ENCODE measurements around the gene XPR1.

XPR1 gene

GRCh38 chr1:180631766-180632325, at the start of gene XPR1:
Gene XPR1 (plus strand): TSS chr1:180632022. CDS start chr1:180632202, 180 bp downstream.
- DNase-seq: peak; percentile 98

GRCh38 chr1:180584869-180585268, 47.0 kb upstream of the XPR1 start:
- no peak for DNase-seq

DNA sequence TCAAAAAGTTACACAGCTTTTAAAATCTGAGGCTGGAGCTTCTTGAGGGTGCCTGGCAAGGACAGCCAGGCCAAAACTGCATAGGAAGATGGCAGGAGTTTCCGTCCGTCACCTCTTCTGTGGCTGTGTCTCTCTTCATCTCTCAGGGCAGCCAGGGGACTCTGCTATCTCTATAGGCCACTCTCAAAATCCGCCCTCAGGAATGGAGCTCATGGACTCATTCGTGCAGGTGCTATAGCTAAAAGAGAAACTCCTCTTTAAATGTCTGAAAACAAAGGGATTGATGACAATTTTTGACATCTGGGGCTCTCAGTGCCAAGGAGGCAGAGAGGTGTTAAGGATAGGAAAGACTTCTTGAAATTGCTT, 45.8 kb upstream of the XPR1 start:
- peak; percentile 24 for DNase-seq

GRCh38 chr1:180586671-180587155, 45.1 kb upstream of the XPR1 start:
- DNase-seq: no peak

GRCh38 chr1:180588121-180588520, 43.7 kb upstream of the XPR1 start:
- no peak for DNase-seq

- no peak for DNase-seq
These were observed 40.9 kb upstream of the XPR1 start for GRCh38 chr1:180590889-180591288.

GRCh38 chr1:180593382-180593781, 38.4 kb upstream of the XPR1 start:
- no peak for DNase-seq

DNA sequence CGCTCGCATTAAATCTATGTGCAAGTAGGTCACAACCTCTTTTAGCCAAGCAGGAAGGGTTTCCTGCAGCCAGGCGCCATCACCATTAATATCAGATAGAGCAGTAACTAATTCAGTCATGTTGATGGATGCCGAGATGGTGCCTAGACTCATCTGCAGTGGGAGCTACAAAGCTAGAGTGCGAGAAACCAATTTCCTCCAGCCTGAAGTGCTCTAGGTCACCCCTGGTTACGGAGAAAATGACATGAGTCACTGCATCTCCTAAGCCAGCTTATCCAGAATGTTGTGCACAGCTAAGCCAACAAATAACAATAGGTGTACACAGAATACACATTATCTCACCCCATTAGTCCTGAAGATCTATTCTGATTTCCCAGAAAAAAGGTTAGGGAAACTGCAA, 37.1 kb upstream of the XPR1 start:
- no peak for DNase-seq

DNA sequence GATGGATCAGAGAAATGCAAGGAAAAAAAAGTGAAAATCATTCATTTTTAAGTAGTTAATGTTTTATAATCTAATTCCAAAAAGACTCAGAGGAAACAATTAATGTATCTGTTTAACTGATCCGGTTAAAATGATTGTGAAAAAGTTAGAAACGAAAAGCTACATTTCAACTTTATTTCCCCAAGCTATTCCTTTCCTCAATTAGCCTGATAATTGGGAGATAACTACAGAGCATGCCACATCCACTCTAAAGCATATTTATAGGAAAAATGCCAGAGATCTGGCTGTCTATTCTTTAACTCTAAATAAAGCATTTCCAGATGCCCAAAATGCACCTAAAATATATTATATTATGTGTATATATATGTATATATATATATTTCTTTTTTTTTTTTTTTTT, 35.9 kb upstream of the XPR1 start:
- no peak for DNase-seq

DNA sequence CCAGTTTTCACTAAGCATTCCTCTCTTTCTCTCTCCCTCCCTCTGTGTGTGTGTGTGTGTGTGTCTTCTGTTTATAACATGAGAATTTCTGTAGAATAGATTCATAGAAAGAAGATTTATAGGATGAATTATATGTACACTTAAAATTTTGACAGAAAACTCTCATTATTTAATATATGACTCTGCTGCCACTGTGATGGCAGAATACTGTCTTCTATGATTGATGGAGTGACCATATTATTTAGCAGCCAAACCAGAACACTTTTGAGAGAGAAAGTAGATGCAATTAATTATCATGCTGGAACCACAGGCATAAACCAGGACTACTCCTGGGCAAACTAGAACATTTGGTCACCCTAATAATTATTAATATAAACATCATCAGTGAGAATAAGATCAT, 34.3 kb upstream of the XPR1 start:
- no peak for DNase-seq

DNA sequence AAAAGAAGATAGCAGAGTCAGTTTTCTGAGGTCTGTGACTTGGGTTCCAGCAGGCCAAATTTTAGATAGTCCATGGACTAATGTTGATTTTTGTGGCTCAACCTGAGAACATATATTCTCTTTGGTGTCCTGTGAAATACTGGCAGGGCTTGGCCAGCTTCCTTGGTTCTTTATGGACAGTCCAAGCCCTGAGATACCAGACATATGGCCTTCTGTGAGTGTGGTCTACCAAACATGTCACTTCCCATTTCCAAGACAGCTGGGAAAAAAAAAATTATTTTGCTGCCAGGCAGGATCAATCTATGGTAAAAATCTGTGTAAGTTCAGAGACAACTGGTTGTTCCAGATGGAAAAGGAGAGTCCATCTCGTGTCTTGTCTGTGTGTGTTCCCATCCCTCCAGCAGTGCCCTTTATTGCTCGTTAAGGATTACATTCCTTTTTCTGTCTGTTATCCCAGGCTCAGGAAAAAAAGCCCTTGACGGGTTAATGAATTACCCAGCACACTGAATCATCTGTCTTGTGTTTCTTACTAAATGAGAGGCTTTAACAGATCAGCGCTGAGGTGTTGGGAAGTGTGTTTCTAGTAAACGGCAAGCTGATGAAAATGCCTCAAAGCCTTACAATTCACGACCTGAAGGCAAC, 33.4 kb upstream of the XPR1 start:
- no peak for DNase-seq

DNA sequence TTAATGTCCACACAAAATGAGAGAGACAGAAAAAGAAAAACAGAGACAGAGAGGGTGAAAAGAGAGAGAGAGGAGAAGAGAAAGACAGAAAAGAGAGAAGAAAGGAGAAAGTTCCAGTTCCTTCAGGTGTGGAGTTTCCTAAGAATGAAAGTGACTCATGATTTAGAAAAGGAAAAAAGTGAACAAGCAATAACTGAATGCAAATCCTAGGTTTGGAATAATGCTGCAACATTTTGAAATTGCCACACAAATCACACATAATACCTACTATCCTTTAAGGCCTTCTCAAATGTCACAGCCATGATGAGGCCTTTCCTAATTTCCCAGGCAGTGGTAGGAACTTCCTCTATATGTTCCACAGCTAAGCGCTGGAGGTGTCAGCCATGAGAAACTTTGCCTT, 31.5 kb upstream of the XPR1 start:
- DNase-seq: no peak

DNA sequence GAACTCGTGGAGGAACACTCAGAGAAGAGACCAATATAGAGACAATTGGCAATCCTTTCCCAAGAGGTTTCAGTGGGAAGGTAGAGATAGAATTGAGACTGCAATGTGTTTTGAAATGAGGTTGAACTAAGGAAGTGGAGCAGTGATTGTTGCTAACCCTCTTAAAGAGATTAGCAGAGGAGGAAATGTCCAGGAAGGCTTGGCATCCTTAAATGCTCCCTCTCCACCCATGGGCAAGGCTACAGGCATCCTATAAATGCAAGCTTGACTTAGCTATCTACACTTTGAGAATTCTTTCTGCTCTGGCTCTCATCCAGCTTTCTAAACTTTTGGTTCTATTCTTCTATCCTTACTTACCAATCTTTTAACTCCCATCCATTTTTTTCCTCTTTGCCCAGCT, 30.3 kb upstream of the XPR1 start:
- no peak for DNase-seq

DNA sequence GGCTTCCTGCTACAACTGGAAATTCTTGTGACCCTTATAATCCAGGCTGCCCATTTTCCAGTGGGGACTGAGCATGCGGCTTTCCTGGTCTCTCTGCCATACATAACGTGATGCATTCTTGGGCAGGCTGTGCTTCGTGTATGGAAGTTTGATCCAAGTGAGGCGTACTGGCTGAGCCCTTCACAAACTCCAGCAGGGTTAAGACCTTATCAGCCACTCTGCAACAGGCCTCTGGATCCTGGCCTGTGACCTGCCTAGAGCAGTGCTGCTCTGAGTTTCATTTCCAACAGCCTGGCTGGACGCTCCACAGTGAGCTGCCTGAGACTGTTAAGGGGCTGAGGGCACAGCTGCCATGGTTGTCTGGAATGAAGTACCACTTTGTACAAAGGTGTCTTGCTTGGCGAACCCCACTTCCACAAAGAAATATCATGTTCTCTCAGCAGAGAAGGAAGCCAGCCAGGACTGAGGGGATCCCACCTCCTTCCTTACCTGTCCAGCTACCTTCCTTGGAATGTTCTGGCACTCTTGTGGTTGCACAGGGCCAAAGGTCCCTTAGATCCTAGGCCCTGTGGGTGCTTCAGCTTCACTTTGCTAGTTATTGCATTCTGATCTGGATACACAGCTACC, 28.5 kb upstream of the XPR1 start:
- no peak for DNase-seq

DNA sequence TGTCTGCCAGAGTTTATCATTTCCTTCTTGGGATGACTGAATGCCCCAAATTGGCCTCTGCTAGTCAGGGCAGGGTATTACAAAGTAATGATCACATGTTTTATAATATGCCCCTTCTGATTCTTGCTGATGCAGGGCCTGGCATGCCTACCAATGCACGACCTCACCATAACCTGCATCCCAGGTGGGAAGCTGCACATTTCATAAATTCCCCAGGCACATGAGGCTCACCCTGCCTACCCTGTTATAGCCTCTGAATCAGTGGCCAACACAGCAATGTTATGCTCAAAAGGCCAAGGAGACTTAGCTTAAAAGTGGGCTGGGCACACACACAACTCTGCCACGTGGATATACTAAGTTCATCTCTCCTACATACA, 28.0 kb upstream of the XPR1 start:
- no peak for DNase-seq

DNA sequence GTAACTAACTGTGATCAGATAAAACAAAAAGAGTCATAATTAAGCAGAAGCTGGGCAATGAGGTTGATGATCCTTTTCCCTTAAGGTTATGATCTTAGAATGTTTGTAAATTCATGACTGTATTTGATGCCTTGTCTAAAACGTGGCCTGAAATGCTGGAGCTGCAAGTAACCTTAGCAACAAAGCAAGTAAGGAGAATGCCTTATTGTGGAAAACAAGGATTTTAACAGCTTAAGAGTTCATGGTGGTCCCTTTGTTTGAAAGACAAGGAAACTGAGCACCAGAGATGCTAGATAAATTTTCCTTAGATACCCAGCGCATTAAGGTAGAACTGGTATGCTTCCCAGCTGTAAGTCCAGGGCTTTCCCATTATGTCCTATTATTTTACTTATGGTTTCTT, 25.7 kb upstream of the XPR1 start:
- no peak for DNase-seq

GRCh38 chr1:180609643-180610555, 21.9 kb upstream of the XPR1 start:
- DNase-seq: peak; percentile 39

GRCh38 chr1:180610556-180611015, 21.2 kb upstream of the XPR1 start:
- peak; percentile 83 for DNase-seq

DNA sequence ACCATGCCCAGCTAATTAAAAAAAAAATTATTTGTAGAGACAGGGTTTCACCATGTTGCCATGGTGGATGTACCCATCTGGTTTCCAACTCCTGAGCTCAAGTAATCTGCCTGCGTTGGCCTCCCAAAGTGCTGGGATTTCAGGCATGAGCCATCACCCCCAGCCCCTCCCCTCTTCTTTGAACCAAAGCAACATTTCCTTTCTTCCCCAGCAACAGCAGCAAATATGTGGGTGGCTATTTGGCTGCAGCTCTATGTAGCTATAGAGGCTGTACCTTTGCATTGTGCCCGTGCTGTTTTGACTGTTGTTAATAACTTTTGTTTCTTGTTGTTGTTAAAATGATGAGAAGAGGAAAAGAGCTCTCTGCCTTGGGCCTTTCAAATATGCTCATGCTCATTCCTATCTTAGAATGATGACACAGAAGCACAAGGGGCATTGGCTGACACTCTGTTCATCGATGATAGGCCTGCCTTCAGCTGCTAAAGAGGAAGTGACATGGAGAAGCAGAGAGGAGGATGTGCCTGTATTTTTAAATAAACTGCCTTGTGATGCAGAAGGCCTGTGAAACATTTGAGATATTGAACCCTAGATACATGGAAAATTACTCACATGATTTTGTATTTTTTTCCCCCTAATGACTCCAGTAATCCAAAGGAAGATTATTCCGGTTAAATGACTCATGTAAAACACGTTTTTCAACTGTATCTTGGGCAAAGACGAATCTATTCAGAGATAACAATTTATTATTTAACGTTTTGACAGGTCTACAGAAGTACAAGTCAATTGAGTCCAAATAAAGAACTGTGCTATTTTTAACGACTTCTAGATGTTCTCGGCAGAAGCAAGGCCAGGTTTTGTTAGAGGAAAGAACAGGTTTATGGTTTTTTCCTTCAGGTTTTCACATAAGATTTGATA, 20.5 kb upstream of the XPR1 start:
- peak; percentile 79 for DNase-seq

- no peak for DNase-seq
These were observed 19.2 kb upstream of the XPR1 start for GRCh38 chr1:180612632-180613031.

DNA sequence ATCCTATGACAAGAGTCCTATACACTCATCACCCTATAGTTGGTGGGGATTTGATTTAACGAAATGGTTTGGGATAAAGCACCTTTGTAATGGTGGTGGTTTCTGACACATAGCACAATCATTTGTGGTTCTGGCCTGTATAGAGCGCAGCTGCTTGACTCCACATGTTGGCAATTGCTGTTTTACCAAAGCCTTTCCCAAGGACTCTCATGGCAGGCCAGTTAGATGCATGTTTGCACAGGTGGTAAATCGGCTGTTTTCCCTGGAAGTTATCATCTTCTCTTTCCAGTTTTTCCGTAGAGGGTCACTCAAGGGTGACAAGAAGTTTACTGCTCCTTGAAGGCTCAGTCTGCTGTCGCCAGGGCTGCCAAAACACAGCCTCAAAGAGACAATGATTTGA, 17.1 kb upstream of the XPR1 start:
- DNase-seq: no peak
